GM06990 (cell line): ENCODE measurements around the gene SEPTIN2.
"Not testable (repeated sequence)": the region's sequence is repeated elsewhere in the genome, so short reads cannot be mapped to it uniquely, and the experiment has no call there.

Experiments
- DNase-seq: peaks from one replicate; pipeline ENCODE4 v3.0.0-alpha.2; 2011; ENCODE audit not compliant: insufficient read length; ENCODE audit errors: extremely low read depth
- H3K27me3 ChIP-seq: replicated peaks from 2 replicates; pipeline ENCODE4 v1.6.0; 2011; ENCODE audit warnings: low read length; ENCODE audit not compliant: control insufficient read depth, insufficient read depth
- H3K36me3 ChIP-seq: 2 replicates; pipeline ENCODE4 v1.5.1; 2011; ENCODE audit warnings: low read length; ENCODE audit not compliant: control insufficient read depth, insufficient read depth
- H3K4me3 ChIP-seq: replicated peaks from 2 replicates; pipeline ENCODE4 v1.5.1; 2011; ENCODE audit warnings: low read depth, mild to moderate bottlenecking, control low read depth, low read length
- TF ChIP-seq, protein P1 (sequence below): IDR thresholded peaks from 2 replicates; pipeline ENCODE4 v1.5.1; 2011; ENCODE audit warnings: low read length, control low read depth, mild to moderate bottlenecking, inconsistent platforms; ENCODE audit not compliant: insufficient read depth, poor library complexity, severe bottlenecking

The SEPTIN2 gene

GRCh38 chr2:241376808-241377207, 61.1 kb downstream of the SEPTIN2 start:
- H3K27me3 ChIP-seq = no peaks in the 10 kb centered on the region
- DNase-seq = no peak
- no peak overlapping the region for H3K4me3 ChIP-seq
- peaks cover 2% of the 10 kb centered on the region for H3K36me3 ChIP-seq
- TF ChIP-seq, protein P1, sequence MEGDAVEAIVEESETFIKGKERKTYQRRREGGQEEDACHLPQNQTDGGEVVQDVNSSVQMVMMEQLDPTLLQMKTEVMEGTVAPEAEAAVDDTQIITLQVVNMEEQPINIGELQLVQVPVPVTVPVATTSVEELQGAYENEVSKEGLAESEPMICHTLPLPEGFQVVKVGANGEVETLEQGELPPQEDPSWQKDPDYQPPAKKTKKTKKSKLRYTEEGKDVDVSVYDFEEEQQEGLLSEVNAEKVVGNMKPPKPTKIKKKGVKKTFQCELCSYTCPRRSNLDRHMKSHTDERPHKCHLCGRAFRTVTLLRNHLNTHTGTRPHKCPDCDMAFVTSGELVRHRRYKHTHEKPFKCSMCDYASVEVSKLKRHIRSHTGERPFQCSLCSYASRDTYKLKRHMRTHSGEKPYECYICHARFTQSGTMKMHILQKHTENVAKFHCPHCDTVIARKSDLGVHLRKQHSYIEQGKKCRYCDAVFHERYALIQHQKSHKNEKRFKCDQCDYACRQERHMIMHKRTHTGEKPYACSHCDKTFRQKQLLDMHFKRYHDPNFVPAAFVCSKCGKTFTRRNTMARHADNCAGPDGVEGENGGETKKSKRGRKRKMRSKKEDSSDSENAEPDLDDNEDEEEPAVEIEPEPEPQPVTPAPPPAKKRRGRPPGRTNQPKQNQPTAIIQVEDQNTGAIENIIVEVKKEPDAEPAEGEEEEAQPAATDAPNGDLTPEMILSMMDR = no peak

DNA sequence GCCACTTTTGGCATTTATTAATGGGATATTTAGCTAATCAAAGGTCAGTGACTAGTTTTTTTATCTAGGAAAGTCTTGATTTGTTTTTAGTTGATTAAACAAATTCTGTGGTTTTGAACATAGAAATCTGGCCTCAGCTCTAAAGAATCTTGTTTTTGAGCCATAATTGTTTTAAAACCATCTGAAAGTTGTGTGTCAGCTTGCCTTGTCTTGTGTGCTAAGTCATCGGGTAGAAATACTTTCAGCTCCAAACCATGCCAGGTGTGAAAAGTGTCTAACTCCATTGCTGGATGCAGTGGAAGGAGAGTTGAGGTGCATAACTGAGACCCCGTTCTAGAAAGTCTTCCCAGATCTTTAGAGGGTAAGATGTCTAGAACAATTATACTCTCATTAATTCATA, 63.1 kb downstream of the SEPTIN2 start:
- TF ChIP-seq, protein P1 = no peak

DNA sequence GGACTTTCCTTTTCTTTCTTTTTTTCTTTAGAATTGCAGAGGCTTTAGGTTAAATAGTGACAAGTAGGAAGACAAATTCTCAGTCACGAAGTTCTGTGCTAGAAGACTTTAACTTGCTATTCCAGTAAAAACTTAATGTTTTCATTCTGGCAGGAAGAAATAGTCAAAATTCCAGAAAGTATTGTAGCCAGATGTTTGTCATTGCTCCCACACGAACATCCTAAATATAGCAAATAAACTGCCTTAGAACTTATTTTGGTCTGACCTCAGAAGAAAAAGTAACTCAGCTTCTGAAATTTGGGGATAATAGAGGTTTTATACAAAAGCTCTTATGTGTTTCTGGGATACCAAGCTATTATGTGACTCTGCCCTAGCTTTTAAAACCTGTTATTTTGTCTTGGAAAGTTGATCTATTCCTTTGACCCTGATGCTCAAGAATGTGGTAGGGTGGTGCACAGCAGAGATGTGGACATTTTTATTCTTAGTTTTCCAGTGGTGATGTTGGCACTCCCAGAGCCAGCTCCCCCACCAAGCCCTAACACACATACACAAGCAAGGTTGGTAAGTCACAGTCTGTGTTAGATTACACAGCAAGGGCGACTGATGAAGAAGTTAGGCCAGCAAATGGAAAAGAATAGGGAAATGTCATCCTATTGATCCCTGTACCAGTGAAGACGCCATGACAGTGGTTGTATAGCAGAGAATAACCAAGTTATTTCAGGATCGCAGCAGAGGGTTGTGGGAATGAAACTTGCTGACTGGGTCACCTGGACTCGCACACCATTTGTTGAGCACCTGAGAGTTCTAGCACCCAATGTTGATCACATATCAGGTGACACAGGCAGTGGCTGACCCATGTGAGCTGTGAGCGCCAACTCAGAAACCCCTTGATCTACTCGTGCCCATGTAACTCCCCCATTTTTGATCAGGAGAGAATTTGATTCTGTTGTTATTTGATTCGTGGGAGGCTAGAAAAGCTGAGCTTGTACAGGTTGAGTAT, 64.1 kb downstream of the SEPTIN2 start:
- TF ChIP-seq, protein P1 = no peak

More for the DNA sequence above, 63.1 kb downstream of the SEPTIN2 start:
- DNase-seq = no peak
- H3K36me3 ChIP-seq = peaks cover 2% of the 10 kb centered on the region
- no peaks in the 10 kb centered on the region for H3K27me3 ChIP-seq
- no peak overlapping the region for H3K4me3 ChIP-seq

GRCh38 chr2:241381872-241382271, 66.1 kb downstream of the SEPTIN2 start:
- H3K36me3 ChIP-seq = no peaks in the 10 kb centered on the region; the same call in 1 of the 2 replicates
- no peaks in the 10 kb centered on the region for H3K27me3 ChIP-seq
- no peak for DNase-seq
- TF ChIP-seq, protein P1 = no peak
- no peak overlapping the region for H3K4me3 ChIP-seq

More for the DNA sequence above, 64.1 kb downstream of the SEPTIN2 start:
- no peak for DNase-seq
- Histone ChIP-seq H3K36me3 (peaks cover 2% of the 10 kb centered on the region), H3K4me3 (no peak overlapping the region), H3K27me3 (no peaks in the 10 kb centered on the region)

GRCh38 chr2:241385450-241385849, 69.7 kb downstream of the SEPTIN2 start:
- not testable (repeated sequence) for H3K27me3 ChIP-seq, H3K4me3 ChIP-seq, H3K36me3 ChIP-seq, DNase-seq

GRCh38 chr2:241386519-241386918, 70.8 kb downstream of the SEPTIN2 start:
- TF ChIP-seq, protein P1 = no peak
- Histone ChIP-seq H3K36me3 (no peaks in the 10 kb centered on the region; the same call in 1 of the 2 replicates), H3K4me3 (no peak overlapping the region), H3K27me3 (no peaks in the 10 kb centered on the region)
- no peak for DNase-seq
